Activated CD8-positive, alpha-beta memory T cell treated with anti-CD3 and anti-CD28 coated beads for 4 hours (primary cell): ENCODE results near the gene ZNF423.

Source experiments
- DNase-seq, 2 donors: peaks; one replicate each; pipeline ENCODE4 v3.0.0-alpha.2; 2020; ENCODE audit warnings: low read depth in 2 of 2

ZNF423 gene

GRCh38 chr16:49530427-49530970 is 325.4 kb downstream of the ZNF423 start:
- no peak for DNase-seq

- DNase-seq: no peak
These were observed 326.4 kb downstream of the ZNF423 start for GRCh38 chr16:49529411-49530045.

- no peak for DNase-seq
These were observed 327.0 kb downstream of the ZNF423 start for GRCh38 chr16:49528866-49529288.

- DNase-seq: no peak
These were observed 327.6 kb downstream of the ZNF423 start for GRCh38 chr16:49528060-49528865.

- no peak for DNase-seq
These were observed 328.3 kb downstream of the ZNF423 start for GRCh38 chr16:49527611-49528010.

GRCh38 chr16:49526860-49527365 is 329.0 kb downstream of the ZNF423 start:
- no peak for DNase-seq

- DNase-seq: no peak
These were observed 331.0 kb downstream of the ZNF423 start for GRCh38 chr16:49524947-49525315.

GRCh38 chr16:49524216-49524946 is 331.5 kb downstream of the ZNF423 start:
- no peak for DNase-seq

- DNase-seq: no peak
These were observed 332.3 kb downstream of the ZNF423 start for GRCh38 chr16:49523435-49524159.

- no peak for DNase-seq
These were observed 334.1 kb downstream of the ZNF423 start for GRCh38 chr16:49521734-49522325.

GRCh38 chr16:49520492-49521038 is 335.3 kb downstream of the ZNF423 start:
- DNase-seq: no peak

- DNase-seq: no peak
These were observed 336.2 kb downstream of the ZNF423 start for GRCh38 chr16:49519741-49520140.

- no peak for DNase-seq
These were observed 336.8 kb downstream of the ZNF423 start for GRCh38 chr16:49519008-49519656.

GRCh38 chr16:49516382-49517036 is 339.4 kb downstream of the ZNF423 start:
- no peak for DNase-seq

GRCh38 chr16:49515861-49516260 is 340.1 kb downstream of the ZNF423 start:
- DNase-seq: no peak

- no peak for DNase-seq
These were observed 340.8 kb downstream of the ZNF423 start for GRCh38 chr16:49515016-49515565.

GRCh38 chr16:49514073-49514980 is 341.6 kb downstream of the ZNF423 start:
- no peak for DNase-seq

- DNase-seq: no peak
These were observed 342.9 kb downstream of the ZNF423 start for GRCh38 chr16:49513040-49513439.
